Suprapubic skin (tissue), 4 donors: Measurements from ENCODE around the gene INTS6. TPM values are rescaled to one million over a fixed set of nuclear protein-coding genes. Genes with fewer than 3 reads are reported as not detected.

Source experiments
- DNase-seq, 2 donors: peaks; one replicate each; pipeline ENCODE4 v3.0.0-alpha.2; 2019; ENCODE audit warnings: low spot score in 2 of 2
- H3K27ac ChIP-seq: fragments of 200-600 bp; sonication (generic); one replicate; pipeline ENCODE4 v1.5.1; 2019
- H3K27me3 ChIP-seq: fragments of 200-600 bp; sonication (generic); one replicate; pipeline ENCODE4 v1.5.1; 2019
- H3K36me3 ChIP-seq: fragments of 200-600 bp; sonication (generic); one replicate; pipeline ENCODE4 v1.5.1; 2019
- H3K4me1 ChIP-seq: fragments of 200-600 bp; sonication (generic); one replicate; pipeline ENCODE4 v1.5.1; 2019
- H3K4me3 ChIP-seq: fragments of 200-600 bp; sonication (generic); one replicate; pipeline ENCODE4 v1.5.1; 2019; ENCODE audit warnings: mild to moderate bottlenecking
- H3K9me3 ChIP-seq: fragments of 200-600 bp; sonication (generic); one replicate; pipeline ENCODE4 v1.5.1; 2019
- CTCF ChIP-seq, 2 donors: fragments of 200-600 bp in 1 of 2; fragments of 450-650 bp in 1 of 2; sonication (generic) in 1 of 2; IDR thresholded peaks; one replicate each; pipeline ENCODE4 v1.5.1; 2016 to 2019; ENCODE audit warnings: antibody characterized with exemption in 2 of 2, mild to moderate bottlenecking in 1 of 2, moderate library complexity in 1 of 2
- EP300 ChIP-seq: sonication (generic); formaldehyde crosslinking; IDR thresholded peaks from one replicate; pipeline ENCODE4 v1.6.1; 2017; ENCODE audit warnings: antibody characterized with exemption
- POLR2A ChIP-seq, 2 donors: fragments of 450-650 bp; IDR thresholded peaks; one replicate each; pipeline ENCODE4 v1.6.1; 2017; ENCODE audit warnings: antibody characterized with exemption in 2 of 2, mild to moderate bottlenecking in 2 of 2, moderate library complexity in 2 of 2
- POLR2AphosphoS5 ChIP-seq, 3 donors: sonication (generic); formaldehyde crosslinking; IDR thresholded peaks; one replicate each; pipeline ENCODE4 v1.6.1; 2017; ENCODE audit warnings: antibody characterized with exemption in 3 of 3
- WGBS: methylation state at CpG from one replicate; pipeline ENCODE4 v1.1.5; 2018; 5-methylcytosine and 5-hydroxymethylcytosine counted together
- total RNA-seq, 4 donors: library from RNA; depleted of rRNA; stranded (reverse); fragments of >200 nt; gene quantifications; one replicate each; pipeline ENCODE4 v1.1.0, GENCODE V29; 2016

Gene INTS6
- total RNA-seq, 4 donors from 2014 or later, result 30.7 to 48.5 (median 41.5) TPM

GRCh38 chr13:51449018-51449417, 3.8 kb downstream of the INTS6 start:
- 100% methylated on average over 1 of the region's 1 CpG for WGBS
- no peaks in the 10 kb centered on the region for H3K9me3 ChIP-seq
- H3K36me3 ChIP-seq, result peaks cover 5% of the 10 kb centered on the region
- no peaks in the 10 kb centered on the region for H3K27me3 ChIP-seq
- TF ChIP-seq EP300 (no peak), POLR2AphosphoS5 (IDR thresholded peaks at IDR 0.05) (no peak)
- H3K27ac ChIP-seq, result no peak overlapping the region
- peaks cover 17% of the 10 kb centered on the region for H3K4me1 ChIP-seq
- no peak overlapping the region for H3K4me3 ChIP-seq
- DNase-seq, result no peak

- Histone ChIP-seq H3K4me1 (peaks cover 4% of the 10 kb centered on the region), H3K27me3 (no peaks in the 10 kb centered on the region), H3K4me3 (no peak overlapping the region), H3K9me3 (no peaks in the 10 kb centered on the region), H3K36me3 (peaks cover 2% of the 10 kb centered on the region), H3K27ac (no peak overlapping the region)
- WGBS, result 48% methylated on average over 1 of the region's 1 CpG
- no peak for DNase-seq
- TF ChIP-seq POLR2A (IDR thresholded peaks at IDR 0.05), result no peak
- no peak for TF ChIP-seq POLR2AphosphoS5 (IDR thresholded peaks at IDR 0.05)
- TF ChIP-seq EP300, result no peak
- no peak for TF ChIP-seq CTCF (IDR thresholded peaks at IDR 0.05)
These were observed 7.9 kb downstream of the INTS6 start for GRCh38 chr13:51444922-51445321.

GRCh38 chr13:51440381-51440780, 12.5 kb downstream of the INTS6 start:
- Histone ChIP-seq H3K4me3 (no peak overlapping the region), H3K36me3 (no peaks in the 10 kb centered on the region), H3K27me3 (no peaks in the 10 kb centered on the region), H3K27ac (no peak overlapping the region), H3K9me3 (no peaks in the 10 kb centered on the region), H3K4me1 (no peaks in the 10 kb centered on the region)
- no peak for DNase-seq
- TF ChIP-seq EP300 (no peak), POLR2AphosphoS5 (IDR thresholded peaks at IDR 0.05) (no peak), POLR2A (IDR thresholded peaks at IDR 0.05) (no peak), CTCF (IDR thresholded peaks at IDR 0.05) (no peak)
- 97% methylated on average over 1 of the region's 1 CpG for WGBS

GRCh38 chr13:51437550-51438127, 15.2 kb downstream of the INTS6 start:
- WGBS, result 73% methylated on average over 4 of the region's 4 CpGs
- H3K36me3 ChIP-seq, result no peaks in the 10 kb centered on the region
- H3K4me1 ChIP-seq, result no peaks in the 10 kb centered on the region
- TF ChIP-seq POLR2AphosphoS5 (IDR thresholded peaks at IDR 0.05), result no peak
- H3K9me3 ChIP-seq, result no peaks in the 10 kb centered on the region
- no peaks in the 10 kb centered on the region for H3K27me3 ChIP-seq
- H3K4me3 ChIP-seq, result no peak overlapping the region
- no peak overlapping the region for H3K27ac ChIP-seq
- no peak for DNase-seq

- H3K4me1 ChIP-seq, result no peaks in the 10 kb centered on the region
- no peak overlapping the region for H3K4me3 ChIP-seq
- H3K27ac ChIP-seq, result no peak overlapping the region
- no peaks in the 10 kb centered on the region for H3K27me3 ChIP-seq
- no peaks in the 10 kb centered on the region for H3K9me3 ChIP-seq
- H3K36me3 ChIP-seq, result peaks cover 2% of the 10 kb centered on the region
- 0% methylated on average over 1 of the region's 1 CpG for WGBS
- no peak for DNase-seq
- TF ChIP-seq POLR2AphosphoS5 (IDR thresholded peaks at IDR 0.05), result no peak
- no peak for TF ChIP-seq POLR2A (IDR thresholded peaks at IDR 0.05)
- no peak for TF ChIP-seq EP300
- peak; percentile 20 to 41 for TF ChIP-seq CTCF (IDR thresholded peaks at IDR 0.05)
These were observed 17.7 kb downstream of the INTS6 start for GRCh38 chr13:51435002-51435578.

GRCh38 chr13:51432576-51432975, 20.3 kb downstream of the INTS6 start:
- WGBS, result 84% methylated on average over 2 of the region's 2 CpGs
- H3K27me3 ChIP-seq, result no peaks in the 10 kb centered on the region
- TF ChIP-seq EP300, result no peak
- no peak for TF ChIP-seq POLR2AphosphoS5 (IDR thresholded peaks at IDR 0.05)
- TF ChIP-seq CTCF (IDR thresholded peaks at IDR 0.05), result no peak
- no peak for TF ChIP-seq POLR2A (IDR thresholded peaks at IDR 0.05)
- H3K36me3 ChIP-seq, result peaks cover 13% of the 10 kb centered on the region
- H3K4me1 ChIP-seq, result peaks cover 3% of the 10 kb centered on the region
- DNase-seq, result no peak
- H3K27ac ChIP-seq, result no peak overlapping the region
- no peak overlapping the region for H3K4me3 ChIP-seq
- no peaks in the 10 kb centered on the region for H3K9me3 ChIP-seq
